ENCODE results near the gene GAS7. TPM values are rescaled to one million over a fixed set of nuclear protein-coding genes. Genes with fewer than 3 reads are reported as not detected.

GAS7 gene
- total RNA-seq, 1 experiment from 2014 or later: 6.0 TPM

DNA sequence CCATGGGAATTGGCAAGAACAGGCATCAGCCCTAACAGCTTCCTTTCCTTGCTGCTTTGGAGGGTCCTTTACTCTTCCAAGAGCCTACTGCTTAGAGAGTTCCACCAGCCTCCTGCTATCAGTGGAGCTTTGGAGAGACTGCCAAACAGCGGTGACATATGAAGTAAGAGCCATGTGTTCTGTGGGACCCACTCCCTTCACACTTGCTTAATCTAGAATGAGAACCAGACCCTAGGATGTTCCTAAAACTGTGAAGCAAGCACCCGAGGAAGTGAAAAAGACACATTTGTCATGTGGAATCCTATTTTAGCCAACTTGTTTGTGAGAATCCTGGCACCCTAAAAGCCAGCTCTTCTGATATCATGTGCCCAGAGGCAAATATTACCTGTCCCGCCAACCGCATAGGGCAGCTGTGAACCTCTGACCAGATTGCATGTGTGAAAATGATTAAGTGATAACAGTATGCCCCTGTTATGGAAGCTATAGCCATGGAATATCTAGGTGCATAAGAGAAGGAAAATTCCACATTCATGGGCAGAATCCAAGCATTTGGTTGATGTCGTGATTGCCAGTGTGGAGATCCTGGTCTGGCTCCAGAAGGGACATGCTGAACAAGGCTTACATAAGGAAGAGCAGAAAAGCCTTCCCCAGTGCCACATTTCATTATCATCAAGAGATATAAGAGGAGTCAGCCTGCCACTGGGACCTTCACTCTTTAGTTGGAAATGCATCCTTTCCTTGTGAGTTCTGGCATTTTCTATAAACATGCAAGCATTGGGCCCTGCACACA is 312.1 kb downstream of the GAS7 start:
- Histone ChIP-seq H4K8ac (replicated peaks; ENCODE audit: insufficient read length, low read depth, low read length) (no peak overlapping the region), H3K4me2 (ENCODE audit: insufficient read depth, insufficient read length, low read length) (no peak overlapping the region), H2BK15ac (ENCODE audit: low read depth, low read length) (no peak overlapping the region), H3K79me2 (ENCODE audit: insufficient read depth, low read length) (no peaks in the 10 kb centered on the region), H3K56ac (ENCODE audit: insufficient read length, low read depth, low read length) (no peak overlapping the region), H2BK5ac (ENCODE audit: insufficient read length, low read length) (no peak overlapping the region), H3K23ac (ENCODE audit: insufficient read length, low read depth, low read length) (no peak overlapping the region), H3T11ph (ENCODE audit: low read length) (no peak overlapping the region), H3K9ac (ENCODE audit: extremely low read depth, insufficient read length, low read length) (no peak overlapping the region), H3K14ac (ENCODE audit: insufficient read depth, low read length) (no peak overlapping the region), H3K23me2 (ENCODE audit: insufficient read length, low read depth, low read length, poor library complexity, severe bottlenecking) (no peaks in the 10 kb centered on the region), H3K9me3 (ENCODE audit: control insufficient read depth, low read depth, low read length) (no peaks in the 10 kb centered on the region), H2AFZ (ENCODE audit: low read length) (no peak overlapping the region), H4K5ac (ENCODE audit: insufficient read length, low read depth, low read length) (no peak overlapping the region), H3K4me1 (ENCODE audit: insufficient read depth, low read length) (no peaks in the 10 kb centered on the region), H2BK120ac (ENCODE audit: low read depth, low read length, poor library complexity, severe bottlenecking) (no peak overlapping the region), H3K18ac (ENCODE audit: insufficient read length, low read depth, low read length) (no peak overlapping the region), H2BK20ac (ENCODE audit: low read depth, low read length, poor library complexity, severe bottlenecking) (no peak overlapping the region), H3K4ac (ENCODE audit: low read depth, low read length) (no peak overlapping the region), H4K91ac (ENCODE audit: insufficient read length, low read depth, low read length) (no peak overlapping the region), H4K20me1 (ENCODE audit: control insufficient read depth, insufficient read depth, insufficient read length) (no peaks in the 10 kb centered on the region), H3K27me3 (ENCODE audit: insufficient read depth, low read length) (no peaks in the 10 kb centered on the region), H2BK12ac (ENCODE audit: insufficient read length, low read depth, low read length) (no peak overlapping the region), H3K79me1 (ENCODE audit: insufficient read depth, low read depth, low read length, poor library complexity, severe bottlenecking) (no peaks in the 10 kb centered on the region), H2AK5ac (ENCODE audit: insufficient read length, low read length) (no peak overlapping the region), H3K27ac (ENCODE audit: insufficient read length, low read depth, low read length) (no peak overlapping the region)
- H3K4me3 Mint-ChIP-seq: no peak overlapping the region
- DNase-seq: no peak
- no CpG with 5 or more reads among the region's 5 CpGs for WGBS (ENCODE audit: extremely low coverage, insufficient read length, low lambda C conversion rate)
- H3K27me3 Mint-ChIP-seq (ENCODE audit: low read depth): peaks cover 16% of the 10 kb centered on the region
- TF ChIP-seq, protein P1, sequence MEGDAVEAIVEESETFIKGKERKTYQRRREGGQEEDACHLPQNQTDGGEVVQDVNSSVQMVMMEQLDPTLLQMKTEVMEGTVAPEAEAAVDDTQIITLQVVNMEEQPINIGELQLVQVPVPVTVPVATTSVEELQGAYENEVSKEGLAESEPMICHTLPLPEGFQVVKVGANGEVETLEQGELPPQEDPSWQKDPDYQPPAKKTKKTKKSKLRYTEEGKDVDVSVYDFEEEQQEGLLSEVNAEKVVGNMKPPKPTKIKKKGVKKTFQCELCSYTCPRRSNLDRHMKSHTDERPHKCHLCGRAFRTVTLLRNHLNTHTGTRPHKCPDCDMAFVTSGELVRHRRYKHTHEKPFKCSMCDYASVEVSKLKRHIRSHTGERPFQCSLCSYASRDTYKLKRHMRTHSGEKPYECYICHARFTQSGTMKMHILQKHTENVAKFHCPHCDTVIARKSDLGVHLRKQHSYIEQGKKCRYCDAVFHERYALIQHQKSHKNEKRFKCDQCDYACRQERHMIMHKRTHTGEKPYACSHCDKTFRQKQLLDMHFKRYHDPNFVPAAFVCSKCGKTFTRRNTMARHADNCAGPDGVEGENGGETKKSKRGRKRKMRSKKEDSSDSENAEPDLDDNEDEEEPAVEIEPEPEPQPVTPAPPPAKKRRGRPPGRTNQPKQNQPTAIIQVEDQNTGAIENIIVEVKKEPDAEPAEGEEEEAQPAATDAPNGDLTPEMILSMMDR (conservative IDR thresholded peaks at IDR 0.05): no peak
- peaks cover 3 to 6% of the 10 kb centered on the region in 2 experiments; a peak in 3 of 4 replicates for H3K4me1 Mint-ChIP-seq
- no peak overlapping the region for H3K27ac Mint-ChIP-seq
- peaks cover 0 to 7% (median 7%) of the 10 kb centered on the region in 3 experiments; a peak in 2 of 7 replicates for H3K36me3 Mint-ChIP-seq (ENCODE audit: insufficient read depth in 1 of 3, low read depth in 3 of 3)
- peaks cover 29 to 31% of the 10 kb centered on the region in 2 experiments for H3K9me3 Mint-ChIP-seq
